ENCODE data around the gene DSTYK.
A peak's percentile ranks its signal among the peaks of the same experiment; 100 is the strongest.
"Not testable (repeated sequence)": the region's sequence is repeated elsewhere in the genome, so short reads cannot be mapped to it uniquely, and the experiment has no call there.

Gene DSTYK

DNA sequence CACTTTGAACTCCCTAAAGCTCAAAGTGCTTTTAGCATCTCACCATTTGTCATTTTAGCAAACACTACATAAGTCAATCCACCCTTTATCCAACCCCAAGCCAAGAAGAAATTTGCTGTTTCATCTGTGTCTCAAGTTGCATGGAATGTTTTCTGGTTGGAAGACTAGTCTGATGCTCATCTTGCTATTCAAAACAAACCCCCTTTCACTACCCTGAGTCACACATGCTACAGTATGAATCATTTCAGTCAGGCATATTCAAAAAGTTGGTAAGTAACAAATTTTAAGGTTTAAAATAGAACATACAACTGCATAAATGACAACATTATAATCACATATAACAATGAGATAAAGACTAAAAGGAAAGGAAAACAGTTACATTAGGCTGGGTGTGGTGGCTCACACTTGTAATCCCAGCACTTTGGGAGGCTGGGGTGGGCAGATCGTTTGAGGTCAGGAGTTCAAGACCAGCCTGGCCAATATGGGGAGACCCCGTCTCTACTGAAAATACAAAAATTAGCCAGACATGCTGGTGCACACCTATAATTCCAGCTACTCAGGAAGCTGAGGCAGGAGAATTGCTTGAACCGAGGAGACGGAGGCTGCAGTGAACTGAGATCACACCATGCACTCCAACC lies 38.7 kb downstream of the DSTYK start:
- peak; percentile 98 for DNase-seq

DNA sequence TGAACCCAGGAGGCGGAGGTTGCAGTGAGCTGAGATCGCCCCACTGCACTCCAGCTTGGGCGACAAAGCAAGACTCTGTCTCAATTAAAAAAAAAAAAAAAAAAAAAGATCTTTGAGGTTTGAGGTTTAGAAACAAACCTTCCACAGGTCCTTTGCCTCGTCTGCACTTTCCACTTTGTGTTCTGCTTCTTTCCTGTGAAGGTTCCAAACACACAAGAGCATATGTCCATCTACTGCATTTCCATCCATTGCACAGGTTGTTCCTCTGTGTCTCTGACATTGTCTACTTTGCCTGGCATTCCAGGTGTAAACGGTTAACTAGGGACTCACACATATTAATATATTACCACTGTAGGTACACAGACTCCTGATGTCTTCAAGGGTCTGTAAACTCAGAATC lies 40.1 kb downstream of the DSTYK start:
- DNase-seq, result no peak

DNA sequence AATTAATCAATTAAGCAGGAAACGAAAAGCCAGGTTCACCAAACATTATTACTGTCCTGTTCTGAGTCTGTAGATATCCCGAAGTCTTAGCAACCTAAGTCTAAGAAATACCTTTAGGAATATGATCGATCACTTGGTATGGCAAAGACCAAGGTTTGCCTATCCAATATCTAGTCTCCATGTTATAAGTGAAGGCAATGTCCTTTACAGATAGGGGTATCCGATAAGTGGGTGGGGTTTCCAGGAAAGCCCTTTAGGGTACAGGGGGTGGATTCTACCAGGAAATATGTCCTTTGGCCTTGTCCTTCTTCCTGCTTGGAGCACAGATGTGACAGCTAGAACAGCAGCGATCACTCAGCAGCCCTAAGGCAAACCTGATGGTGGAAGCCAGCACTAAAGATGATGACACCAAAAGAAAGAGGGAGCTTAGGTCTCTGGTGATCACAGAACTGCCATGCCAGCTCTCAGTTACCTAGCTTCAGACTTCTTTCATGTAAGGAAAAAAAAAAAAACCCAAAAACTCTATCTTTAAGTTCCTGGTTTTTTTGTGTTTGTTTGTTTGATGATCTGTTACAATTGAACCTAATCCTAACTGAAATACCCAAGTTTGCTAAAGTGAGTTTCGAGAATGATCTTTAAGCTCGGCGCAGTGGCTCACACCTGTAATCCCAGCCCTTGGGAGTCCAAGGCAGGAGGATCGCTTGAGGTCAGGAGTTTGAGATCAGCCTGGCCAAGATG lies 40.8 kb downstream of the DSTYK start:
- DNase-seq, result no peak

DNA sequence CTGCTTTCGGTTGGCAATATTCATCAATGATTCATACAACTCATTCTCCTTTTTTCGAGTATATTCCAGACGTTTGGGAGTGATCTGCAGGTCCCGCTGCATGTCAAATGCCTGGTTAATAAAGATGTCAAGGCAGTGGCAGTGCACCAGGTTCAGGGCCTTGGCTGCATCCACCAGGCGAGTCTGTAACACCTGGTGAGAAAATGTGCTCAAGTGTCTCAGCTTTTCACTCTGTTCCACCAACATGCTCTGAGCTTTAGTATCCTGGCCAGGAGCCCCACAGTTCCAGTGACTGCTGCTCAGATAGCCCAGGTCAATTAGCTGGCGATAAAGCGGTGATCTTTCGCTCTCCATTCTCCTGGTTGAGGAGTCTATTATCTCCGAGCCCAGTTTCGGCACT lies 42.3 kb downstream of the DSTYK start:
- DNase-seq, result no peak

DNA sequence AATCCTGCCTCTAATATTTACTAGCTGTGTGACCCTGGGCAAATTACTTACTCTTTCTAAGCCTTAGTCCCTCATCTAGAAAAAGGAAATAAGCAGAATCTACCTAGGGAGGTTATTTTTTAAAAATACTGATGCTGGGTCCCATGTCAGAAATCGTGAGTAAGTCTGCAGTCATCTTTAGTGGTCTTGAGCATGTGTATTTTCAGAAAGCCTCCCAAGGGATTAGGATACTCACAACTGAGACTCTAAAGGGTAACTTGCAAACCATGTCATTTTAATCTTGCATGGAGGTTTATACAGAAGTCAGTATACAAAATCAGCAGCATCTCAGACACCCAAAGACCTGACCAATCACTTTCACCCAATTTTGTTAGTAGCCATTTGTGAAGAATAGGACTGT lies 43.2 kb downstream of the DSTYK start:
- DNase-seq, result no peak

DNA sequence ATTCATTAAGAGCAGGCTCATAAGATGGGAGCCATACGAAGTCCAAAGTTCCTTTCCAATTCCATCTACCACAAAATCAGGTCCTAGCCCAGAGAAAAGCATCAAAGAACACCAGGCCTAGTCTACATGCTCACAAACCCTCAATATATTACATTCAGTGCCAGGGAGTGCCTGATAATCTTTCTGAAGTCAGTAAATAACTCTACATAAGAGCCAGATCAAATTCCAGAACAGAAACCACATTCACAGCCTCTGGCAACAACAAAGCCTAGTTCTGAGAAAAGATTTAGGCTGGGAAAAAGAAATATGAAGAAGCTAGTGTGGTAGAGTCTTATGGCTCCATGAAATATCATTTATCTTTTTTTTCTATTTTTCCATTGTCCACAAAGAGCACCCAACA lies 49.2 kb downstream of the DSTYK start:
- DNase-seq, result no peak

DNA sequence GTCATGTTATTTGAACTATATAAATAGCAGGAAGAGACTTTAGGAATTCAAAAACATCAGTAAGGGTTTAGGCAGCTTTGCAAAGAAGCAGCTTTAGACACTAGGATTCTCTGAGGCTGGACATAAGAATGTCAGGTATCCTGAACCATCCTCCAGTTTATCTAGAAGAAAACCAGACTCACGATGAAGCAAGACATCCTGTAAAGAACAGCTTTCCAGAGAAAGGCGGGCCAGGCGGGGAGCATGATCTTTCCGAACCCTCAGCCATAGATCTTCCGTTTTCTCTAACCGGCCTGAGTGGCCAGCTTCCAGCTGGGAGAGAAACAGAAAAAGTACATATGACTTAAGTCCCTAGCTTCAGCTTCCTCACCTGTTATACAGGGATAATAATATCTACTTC lies 50.4 kb downstream of the DSTYK start:
- DNase-seq, result no peak

DNA sequence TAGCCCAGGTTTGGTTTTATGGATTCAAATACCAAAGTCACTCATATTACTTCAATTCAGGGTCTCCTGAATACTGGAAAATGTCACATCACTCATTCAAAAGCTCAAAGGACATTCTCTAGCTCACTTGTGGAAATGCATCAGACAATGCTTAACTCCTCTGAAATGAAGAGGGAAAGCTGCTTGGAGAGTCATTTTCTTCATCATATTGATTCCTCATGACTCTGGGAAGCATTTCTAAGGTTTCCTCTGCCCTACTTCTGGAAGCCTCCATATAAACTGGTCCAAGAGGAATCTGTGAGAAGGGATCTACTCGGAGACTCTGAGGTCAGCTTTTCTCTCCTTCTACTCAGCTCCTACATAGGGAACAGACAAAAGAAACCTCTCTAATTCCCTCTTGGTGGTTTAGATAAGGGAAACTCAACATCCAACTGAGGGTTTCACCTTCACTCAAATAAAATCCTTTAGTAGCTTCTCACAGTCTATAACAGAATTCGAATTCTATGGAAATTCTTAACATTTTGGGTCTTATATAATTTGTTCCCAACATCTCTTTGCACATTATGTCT lies 53.4 kb downstream of the DSTYK start:
- no peak for DNase-seq

DNA sequence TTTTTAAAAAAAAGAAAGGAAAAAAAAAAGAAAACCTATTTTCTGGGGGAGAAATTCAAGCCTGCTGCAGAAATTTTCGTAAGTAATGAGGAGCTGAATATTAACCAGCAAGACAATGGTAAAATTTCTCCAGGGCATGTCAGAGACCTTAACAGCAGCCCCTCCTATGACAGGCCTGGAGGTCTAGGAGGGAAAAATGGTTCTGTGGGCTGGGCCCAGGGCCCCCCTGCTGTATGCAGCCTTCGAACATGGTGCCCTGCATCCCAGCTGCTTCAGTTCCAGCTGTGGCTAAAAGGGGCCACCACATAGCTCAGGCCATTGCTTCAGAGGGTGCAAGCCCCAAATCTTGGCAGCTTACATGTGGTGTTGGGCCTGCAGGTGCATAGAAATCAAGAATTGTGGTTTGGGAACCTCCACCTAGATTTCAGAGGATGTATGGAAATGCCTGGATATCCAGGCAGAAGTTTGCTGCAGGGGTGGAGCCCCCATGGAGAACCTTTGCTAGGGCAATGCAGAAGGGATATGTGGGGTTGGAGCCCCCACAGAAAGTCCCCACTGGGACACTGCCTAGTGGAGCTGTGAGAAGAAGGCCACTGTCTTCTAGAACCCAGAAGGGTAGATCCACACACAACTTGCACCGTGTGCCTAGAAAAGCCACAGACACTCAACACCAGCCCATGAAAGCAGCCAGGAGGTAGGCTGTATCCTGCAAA lies 55.7 kb downstream of the DSTYK start:
- DNase-seq, result not testable (repeated sequence)

DNA sequence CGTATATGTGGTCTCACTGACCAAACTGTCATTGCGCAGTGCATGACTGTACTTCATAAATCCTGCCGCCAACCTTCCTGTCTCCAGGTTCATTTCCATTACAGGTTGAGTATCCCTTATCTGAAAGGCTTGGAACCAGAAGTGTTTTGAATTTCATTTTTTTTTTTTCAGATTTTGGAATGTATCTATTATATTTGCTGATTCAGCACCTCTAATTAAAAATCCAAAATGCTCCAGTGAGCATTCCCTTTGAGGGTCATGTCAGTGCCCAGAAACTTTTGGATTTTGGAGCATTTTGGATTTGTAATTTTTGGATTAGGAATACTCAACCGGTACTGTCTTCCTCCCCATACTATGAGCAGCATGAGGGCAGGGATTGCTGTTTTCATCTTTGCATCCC lies 59.0 kb downstream of the DSTYK start:
- DNase-seq, result no peak

DNA sequence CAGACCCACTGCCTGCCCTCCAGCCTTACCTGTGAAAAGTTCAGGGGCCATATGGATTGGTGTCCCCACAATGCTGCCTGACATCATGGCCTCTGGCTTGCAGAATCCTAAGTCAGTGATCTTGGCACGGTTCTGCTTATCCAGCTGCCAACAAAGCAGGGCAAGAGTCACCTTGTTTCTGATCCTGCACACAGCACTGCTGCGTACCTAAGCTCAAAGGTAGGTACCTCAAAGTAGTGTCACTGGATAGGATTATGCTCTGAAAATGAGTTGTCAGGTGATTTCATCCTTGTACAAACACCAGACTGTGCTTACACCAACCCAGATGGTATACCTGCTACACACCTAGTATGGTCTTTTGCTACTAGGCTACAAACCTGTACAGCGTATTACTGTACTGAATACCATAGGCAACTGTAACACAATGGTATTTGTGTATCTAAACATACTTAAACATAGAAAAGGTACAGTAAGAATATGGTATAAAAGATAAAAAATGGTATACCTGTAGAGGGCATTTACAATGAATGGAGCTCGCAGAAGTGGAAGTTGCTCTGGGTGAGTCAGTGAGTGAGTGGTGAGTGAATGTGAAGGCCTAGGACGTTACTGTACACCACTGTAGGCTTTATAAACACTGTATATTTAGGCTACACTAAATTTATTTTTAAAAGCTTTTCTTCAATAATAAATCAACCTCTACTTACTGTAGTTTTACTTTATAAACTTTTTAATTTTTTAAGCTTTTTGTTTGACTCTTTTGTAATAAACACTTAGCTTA lies 60.7 kb downstream of the DSTYK start:
- DNase-seq, result no peak

GRCh38 chr1:205147191-205147835 lies 64.2 kb downstream of the DSTYK start:
- peak; percentile 91 for DNase-seq

DNA sequence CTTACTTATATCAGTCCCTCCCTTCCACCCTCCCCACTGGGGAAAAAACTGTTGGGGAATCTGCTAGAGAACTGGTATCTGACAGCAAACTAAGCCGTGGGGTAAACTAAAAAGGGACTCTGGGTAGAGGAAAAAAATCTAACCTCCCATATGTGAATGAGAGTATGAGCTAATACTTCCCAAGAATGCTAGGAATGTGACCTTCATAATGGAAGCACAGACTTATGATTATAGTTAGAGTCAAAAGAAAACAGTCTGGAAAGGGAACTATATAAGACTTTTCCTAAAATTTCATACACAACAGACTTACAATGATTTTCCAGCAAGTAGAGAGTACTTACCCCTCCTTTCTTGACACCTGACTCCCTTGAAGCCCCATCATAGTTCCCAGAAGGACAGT lies 66.8 kb downstream of the DSTYK start:
- DNase-seq, result peak; percentile 83

- DNase-seq, result no peak
These were observed 67.3 kb downstream of the DSTYK start for GRCh38 chr1:205144046-205144720.

DNA sequence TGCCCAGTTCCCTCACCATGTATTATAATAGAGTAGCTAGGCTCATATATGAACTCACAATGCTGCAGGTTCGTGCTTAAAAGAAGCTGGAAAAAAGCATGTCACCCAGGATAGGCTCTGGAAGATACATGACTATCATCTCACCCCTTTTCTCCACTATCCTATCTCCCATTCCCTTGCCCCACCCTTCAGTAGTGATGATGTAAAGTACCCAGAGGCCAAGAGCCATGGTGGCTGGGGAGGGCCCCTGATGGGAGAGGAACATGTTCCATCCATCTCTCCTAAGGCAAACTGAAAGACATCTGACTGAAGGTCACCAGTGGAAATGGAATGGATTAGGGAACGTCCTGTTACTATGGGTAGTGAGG lies 69.4 kb downstream of the DSTYK start:
- no peak for DNase-seq

DNA sequence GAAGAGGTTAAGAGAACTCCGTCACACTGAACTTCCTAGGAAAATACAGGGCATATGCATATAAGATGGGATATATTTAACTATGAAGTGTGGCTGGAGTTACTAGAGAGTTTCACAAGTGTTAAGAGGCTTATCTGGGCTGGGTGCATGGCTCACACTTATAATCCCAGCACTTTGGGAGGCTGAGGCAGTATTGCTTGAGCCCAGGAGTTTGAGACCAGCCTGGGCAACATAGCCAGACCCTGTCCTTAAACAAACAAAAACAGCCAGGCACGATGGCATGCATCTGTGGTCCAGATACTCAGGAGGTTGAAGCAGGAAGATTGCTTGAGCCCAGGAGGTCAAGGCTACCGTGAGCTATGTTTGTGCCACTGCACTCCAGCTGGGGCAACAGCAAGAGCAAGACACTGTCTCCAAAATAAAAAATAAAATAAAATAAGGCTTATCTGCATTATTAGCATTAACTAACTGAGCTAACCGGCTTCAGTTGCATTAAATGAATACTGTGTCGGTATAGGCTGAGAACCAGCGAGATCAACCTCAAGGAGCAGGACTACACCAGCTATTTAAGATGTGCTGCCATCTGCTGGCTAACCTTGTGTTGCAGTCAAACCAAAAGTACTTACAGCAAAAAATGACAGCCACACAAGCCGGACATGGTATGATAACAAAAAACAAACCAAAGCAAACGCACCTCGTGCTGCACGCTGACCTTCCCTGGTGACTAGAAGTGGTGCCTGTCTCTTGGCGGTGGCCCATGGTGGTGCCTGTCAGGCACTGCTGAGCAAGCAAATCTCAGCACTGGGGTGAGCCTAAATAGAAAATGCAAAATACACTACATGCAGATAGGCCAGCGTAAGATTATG lies 70.0 kb downstream of the DSTYK start:
- DNase-seq, result peak; percentile 79

DNA sequence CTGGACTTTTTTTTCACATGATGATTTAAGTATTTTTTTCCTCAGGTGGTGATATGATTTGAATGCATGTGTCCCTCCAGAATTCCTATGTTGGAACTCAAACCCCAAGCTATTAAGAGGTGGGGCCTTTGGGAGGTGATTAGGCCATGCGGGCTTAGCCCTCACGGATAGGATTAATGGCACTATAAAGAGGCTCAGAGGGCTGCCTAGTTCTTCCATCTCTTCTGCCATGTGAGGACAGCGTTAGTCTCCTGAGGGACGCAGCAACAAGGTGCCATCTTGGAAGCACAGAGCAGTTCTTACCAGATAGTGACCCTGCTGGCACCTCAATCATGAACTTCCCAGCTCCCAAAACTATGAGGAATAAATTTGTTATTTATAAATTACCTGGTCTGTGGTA lies 71.4 kb downstream of the DSTYK start:
- no peak for DNase-seq

- no peak for DNase-seq
These were observed 73.6 kb downstream of the DSTYK start for GRCh38 chr1:205137901-205138300.

DNA sequence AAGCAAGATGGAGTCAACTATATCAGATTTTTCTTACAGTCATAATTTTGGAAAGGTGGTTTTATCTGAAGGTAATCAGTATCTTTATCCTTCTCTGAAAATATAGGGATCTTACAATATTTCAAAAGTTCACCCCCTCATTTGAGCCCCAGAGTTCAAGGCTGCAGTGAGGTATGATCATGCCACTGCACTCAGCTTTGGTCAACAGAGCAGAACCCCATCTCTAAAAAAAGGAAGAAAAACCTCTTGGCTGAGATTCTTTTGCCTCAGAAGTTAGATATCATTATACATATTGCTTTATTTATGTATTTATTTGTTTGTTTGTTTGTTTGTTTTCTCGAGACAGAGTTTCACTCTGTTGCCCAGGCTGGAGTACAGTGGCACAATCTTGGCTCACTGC lies 78.2 kb downstream of the DSTYK start:
- DNase-seq, result no peak

GRCh38 chr1:205129447-205130029 lies 82.0 kb downstream of the DSTYK start:
- DNase-seq, result no peak

All from fibroblast of skin of back (primary cell).